Prostate gland (tissue), 2 donors: ENCODE measurements around the gene BLOC1S4.

Source experiments
- CTCF ChIP-seq, 4 experiments: fragments of 200-600 bp in 2 of 4; fragments of 450-650 bp in 2 of 4; sonication (generic) in 2 of 4; IDR thresholded peaks; 1 replicate in 3 of 4; 2 replicates in 1 of 4; pipeline ENCODE4 v1.5.1; 2016 to 2019; ENCODE audit warnings: antibody characterized with exemption in 4 of 4, mild to moderate bottlenecking in 2 of 4, moderate library complexity in 2 of 4
- POLR2A ChIP-seq: fragments of 450-650 bp; IDR thresholded peaks from one replicate; pipeline ENCODE4 v1.6.1; 2016; ENCODE audit warnings: antibody characterized with exemption, mild to moderate bottlenecking
- POLR2AphosphoS5 ChIP-seq: sonication (generic); formaldehyde crosslinking; IDR thresholded peaks from one replicate; pipeline ENCODE4 v1.6.1; 2017; ENCODE audit warnings: antibody characterized with exemption

- no peak for TF ChIP-seq POLR2AphosphoS5
- TF ChIP-seq CTCF (IDR thresholded peaks at IDR 0.05): no peak
- TF ChIP-seq POLR2A: no peak
These were observed 37.2 kb downstream of the BLOC1S4 start for GRCh38 chr4:6753103-6753560.
